NCI-H2107 (cell line): ENCODE measurements around the gene ZMYND19.
"Not testable (repeated sequence)": the region's sequence is repeated elsewhere in the genome, so short reads cannot be mapped to it uniquely, and the experiment has no call there.

Experiments used
- DNase-seq: peaks from one replicate; lab custom pipeline; 2025; lab: John Stamatoyannopoulos, UW

The ZMYND19 gene

DNA sequence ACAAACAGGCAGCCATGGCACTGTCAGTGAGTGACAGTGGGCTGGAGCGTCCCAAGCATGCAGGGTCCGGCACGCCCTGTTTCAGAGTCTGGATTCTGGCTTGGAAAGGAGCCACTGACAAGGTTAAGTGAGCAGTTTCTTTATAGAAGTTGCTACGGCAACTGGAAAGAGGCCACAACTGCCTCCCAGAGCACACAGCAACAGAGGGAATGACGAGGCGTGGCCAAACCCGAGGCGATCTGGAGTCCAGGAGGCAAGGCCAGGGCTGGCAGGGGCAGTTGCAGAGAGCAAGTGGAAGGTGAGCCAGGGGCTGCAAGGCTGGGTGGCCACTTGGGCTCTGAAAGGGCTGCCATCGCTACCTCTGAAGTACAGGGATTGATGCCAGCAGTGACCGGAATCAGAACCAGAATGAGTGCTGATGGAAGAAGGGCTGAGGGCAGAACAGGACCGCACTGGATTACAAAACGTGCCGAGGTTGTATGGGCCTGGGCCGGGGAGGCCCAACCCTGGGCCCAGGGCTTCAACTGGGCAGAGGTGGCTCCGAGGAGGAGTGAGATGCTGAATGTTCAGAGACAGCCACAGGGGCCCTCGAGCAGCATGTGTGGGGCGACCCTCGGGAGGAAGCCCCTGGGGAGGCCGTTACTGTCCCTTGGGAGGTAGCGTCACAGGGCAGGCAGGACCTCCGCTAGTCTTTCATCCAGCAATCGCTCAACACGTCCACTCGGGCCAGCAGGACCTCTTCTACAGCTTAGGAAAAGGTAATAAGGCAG lies 34.1 kb downstream of the ZMYND19 start:
- no peak for DNase-seq

- DNase-seq = no peak
These were observed 35.1 kb downstream of the ZMYND19 start for GRCh38 chr9:137555179-137555578.

GRCh38 chr9:137554349-137554748 lies 36.0 kb downstream of the ZMYND19 start:
- DNase-seq = no peak

DNA sequence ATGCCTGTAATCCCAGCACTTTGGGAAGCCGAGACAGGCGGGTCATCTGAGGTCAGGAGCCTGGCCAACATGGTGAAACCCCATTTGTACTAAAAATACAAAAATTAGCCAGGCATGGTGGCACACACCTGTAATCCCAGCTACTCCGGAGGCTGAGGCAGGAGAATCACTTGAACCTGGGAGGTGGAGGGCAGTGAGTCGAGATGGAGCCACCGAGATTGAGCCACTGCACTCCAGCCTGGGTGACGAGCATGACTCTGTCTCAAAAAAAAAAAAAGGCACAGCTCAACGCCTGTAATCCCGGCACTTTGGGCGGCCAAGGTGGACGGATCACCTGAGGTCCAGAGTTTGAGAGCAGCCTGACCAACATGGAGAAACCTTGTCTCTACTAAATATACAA lies 36.7 kb downstream of the ZMYND19 start:
- DNase-seq = not testable (repeated sequence)

DNA sequence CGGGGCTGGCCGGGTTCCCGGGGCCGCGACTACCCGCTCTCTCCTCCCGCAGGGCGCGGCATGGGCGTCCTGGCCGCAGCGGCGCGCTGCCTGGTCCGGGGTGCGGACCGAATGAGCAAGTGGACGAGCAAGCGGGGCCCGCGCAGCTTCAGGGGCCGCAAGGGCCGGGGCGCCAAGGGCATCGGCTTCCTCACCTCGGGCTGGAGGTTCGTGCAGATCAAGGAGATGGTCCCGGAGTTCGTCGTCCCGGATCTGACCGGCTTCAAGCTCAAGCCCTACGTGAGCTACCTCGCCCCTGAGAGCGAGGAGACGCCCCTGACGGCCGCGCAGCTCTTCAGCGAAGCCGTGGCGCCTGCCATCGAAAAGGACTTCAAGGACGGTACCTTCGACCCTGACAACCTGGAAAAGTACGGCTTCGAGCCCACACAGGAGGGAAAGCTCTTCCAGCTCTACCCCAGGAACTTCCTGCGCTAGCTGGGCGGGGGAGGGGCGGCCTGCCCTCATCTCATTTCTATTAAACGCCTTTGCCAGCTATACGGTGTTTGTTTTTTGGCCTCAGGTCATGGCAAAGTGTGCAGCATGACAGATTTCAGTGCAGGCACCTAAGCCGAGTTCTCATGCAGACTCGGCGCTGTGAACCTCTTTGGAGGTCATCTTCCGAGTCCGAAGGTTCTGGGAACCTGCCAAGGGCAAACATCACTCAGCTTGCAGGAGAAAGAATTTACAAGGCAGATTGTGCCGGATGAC lies 38.1 kb downstream of the ZMYND19 start:
- DNase-seq = no peak

- peak; percentile 32 for DNase-seq
These were observed 38.9 kb downstream of the ZMYND19 start, which contains the start of gene MRPL41 for GRCh38 chr9:137551264-137552021. Gene MRPL41 (plus strand): TSS chr9:137551879. CDS start chr9:137552082, 203 bp downstream.

GRCh38 chr9:137550958-137551263 lies 39.4 kb downstream of the ZMYND19 start:
- DNase-seq = not testable (repeated sequence)

DNA sequence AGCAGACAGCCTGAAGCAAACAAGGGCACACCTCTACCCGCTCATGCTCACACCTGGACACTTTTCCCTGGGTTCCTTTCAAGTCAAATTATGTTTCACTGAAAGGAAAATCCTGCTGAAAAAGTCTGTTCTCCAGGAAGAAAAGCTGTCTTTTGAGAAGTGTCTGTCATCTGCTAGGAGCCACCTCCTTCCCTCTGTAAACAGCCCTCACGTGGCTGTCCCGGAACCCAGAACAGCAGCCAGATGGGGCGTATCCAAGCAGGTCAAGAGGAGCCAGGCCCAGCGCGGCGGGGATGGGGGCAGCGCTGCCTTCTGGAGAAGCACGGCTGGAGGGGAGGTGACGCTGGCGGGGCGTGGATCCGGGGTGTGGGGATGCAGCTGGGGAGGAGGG lies 40.1 kb downstream of the ZMYND19 start, which contains the start of gene PNPLA7:
Gene PNPLA7, minus strand, starts transcription at position 172 of the 391 bp plus-strand sequence. CDS start 205 bp downstream, outside the sequence.
- peak; percentile 82 for DNase-seq

GRCh38 chr9:137547687-137548543 lies 42.4 kb downstream of the ZMYND19 start:
- DNase-seq = no peak

DNA sequence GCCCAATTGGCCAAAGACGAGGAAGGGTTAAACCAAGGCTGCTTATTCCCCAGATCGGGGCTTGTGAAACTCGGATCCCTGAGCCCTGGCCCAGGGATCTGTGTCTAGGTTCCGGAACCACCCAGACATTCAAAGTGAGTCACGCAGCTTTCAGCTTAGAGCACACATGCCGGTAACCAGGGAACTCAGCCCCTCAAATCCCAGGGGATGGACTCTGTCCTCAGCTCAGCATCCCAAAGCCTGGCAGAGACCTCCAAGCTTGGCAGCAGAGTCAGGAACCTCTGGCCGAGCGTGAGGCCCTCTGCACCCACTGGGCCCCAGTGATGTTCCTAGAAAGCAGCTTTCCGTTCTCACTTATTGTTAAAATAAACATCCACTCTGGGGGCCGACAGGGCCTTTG lies 45.2 kb downstream of the ZMYND19 start:
- DNase-seq = no peak

DNA sequence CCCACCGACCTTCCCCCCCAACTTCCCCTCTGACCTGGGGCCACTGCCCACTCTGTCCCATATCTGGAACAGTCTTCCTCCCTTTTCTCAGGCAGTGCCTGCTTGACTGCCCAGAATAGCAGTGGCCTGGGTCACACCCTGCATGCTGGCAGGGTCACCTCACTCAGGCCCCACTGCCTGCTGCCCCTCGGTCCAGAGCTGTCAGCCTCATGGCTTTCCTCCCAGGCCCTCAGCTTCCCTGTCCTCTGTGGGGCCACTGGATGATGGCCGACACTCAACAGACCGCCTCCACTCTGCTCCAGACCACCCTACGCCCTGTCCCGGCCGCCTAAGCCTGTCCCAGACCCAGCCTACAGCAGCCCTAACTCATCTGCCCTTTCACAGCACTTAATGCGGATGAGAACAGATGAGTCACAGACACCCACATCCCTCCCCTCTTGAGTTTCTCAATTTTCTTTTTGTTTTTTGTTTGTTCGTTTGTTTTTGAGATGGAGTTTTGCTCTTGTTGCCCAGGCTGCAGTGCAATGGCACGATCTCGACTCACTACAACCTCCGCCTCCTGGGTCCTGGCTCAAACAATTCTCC lies 46.0 kb downstream of the ZMYND19 start:
- no peak for DNase-seq

- DNase-seq = no peak
These were observed 46.9 kb downstream of the ZMYND19 start for GRCh38 chr9:137543237-137543963.

GRCh38 chr9:137542486-137542885 lies 47.8 kb downstream of the ZMYND19 start:
- DNase-seq = no peak

DNA sequence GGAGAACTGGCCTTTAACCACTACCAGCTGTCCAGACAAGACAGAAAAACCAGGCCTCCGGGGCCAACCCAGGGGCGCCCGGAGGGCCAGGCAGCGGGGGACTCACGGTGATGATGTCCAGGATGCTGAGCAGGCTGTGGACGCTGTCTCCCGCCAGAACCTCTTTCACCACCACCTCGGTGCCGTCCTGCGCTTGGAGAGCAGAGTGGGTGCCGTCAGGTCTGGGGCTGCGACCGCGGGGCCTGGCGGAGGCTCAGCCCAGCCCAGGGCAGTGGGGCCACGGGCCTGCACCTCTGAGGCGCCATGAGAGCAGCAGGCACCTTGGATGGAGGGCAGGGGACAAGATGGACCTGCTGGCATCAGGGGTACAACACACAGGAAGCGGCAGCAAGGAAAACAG lies 49.8 kb downstream of the ZMYND19 start:
- no peak for DNase-seq

DNA sequence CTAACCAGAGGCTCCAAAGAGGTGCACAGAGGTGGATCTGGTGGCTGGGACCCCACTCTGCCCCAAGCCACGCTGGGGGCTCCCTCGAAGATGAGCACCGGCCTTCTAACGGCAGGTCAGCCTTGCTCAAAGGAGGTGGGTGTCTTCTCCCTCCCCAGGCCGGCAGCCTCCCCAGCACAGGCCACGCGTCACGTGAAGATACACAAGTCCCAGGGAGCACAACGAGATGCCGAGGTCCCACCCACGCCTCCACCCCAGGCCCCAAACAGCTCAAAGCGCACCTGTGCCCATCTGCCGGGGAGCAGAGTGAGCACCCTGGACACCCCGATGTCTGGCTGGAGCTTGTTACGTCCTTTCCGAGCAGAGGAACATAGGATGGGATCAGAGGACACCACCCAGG lies 52.3 kb downstream of the ZMYND19 start:
- no peak for DNase-seq

DNA sequence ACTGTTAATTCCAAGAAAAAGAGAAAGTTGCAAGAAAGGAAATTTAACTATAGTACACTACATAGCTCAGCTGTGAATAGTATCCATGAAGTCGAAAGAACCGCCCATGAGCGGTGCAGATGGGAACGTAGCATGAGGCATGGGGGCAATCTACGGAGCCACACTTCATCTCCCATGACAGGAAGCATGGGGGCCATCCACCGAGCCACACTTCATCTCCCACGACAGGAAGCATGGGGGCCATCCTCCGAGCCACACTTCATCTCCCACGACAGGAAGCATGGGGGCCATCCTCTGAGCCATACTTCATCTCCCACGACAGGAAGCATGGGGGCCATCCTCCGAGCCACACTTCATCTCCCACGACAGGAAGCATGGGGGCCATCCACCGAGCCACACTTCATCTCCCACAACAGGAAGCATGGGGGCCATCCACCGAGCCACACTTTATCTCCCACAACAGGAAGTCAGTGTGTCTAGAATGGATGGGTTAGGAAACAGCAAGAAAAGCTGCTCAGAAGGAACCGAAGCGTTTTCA lies 53.6 kb downstream of the ZMYND19 start:
- not testable (repeated sequence) for DNase-seq

- no peak for DNase-seq
These were observed 55.2 kb downstream of the ZMYND19 start for GRCh38 chr9:137535120-137535428.

DNA sequence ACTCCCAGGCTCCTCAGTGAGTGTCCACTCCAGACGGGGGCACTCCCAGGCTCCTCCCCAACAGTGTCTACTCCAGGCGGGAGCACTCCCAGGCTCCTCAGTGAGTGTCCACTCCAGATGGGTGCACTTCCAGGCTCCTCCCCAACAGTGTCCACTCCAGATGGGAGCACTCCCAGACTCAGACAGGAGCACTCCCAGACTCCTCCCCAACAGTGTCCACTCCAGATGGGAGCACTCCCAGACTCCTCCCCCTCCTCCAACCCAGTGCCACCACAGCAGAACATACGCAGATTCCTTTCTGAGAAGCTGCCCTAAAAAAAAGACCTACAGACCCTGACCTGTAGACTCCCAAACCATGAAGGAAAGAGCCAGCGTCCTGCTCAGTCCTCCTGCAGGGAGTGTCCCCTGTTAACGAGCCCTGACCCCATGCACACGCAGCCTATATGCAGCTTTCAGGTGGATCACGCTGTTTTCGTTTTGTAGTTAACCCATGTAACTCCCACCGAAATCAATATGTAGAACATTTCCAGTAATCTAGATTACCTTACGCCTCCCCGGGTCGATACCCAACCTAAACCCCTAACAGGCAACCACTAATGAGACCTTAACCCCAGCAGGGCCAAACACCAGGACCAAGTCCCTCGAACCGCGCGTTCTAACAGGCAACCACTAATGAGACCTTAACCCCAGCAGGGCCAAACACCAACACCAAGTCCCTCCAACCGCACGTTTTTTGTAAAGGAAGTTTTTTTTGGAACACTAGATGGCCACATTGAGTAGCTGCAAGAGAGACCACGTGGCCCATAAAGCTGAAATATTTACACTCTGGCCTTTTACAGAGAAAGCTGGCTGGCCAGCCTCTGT lies 55.8 kb downstream of the ZMYND19 start:
- peak; percentile 64 for DNase-seq

DNA sequence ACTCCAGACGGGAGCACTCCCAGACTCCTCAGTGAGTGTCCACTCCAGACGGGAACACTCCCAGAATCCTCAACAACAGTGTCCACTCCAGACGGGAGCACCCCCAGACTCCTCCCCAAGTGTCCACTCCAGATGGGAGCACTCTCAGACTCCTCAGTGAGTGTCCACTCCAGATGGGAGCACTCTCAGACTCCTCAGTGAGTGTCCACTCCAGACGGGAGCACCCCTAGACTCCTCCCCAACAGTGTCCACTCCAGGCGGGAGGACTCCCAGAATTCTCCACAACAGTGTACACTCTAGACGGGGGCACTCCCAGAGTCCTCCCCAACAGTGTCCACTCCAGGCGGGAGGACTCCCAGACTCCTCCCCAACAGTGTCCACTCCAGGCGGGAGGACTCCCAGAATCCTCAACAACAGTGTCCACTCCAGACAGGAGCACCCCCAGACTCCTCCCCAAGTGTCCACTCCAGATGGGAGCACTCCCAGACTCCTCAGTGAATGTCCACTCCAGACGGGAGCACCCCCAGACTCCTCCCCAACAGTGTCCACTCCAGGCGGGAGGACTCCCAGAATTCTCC lies 57.3 kb downstream of the ZMYND19 start:
- DNase-seq = not testable (repeated sequence)
